ENCODE results near the gene SLC38A10.

The SLC38A10 gene

DNA sequence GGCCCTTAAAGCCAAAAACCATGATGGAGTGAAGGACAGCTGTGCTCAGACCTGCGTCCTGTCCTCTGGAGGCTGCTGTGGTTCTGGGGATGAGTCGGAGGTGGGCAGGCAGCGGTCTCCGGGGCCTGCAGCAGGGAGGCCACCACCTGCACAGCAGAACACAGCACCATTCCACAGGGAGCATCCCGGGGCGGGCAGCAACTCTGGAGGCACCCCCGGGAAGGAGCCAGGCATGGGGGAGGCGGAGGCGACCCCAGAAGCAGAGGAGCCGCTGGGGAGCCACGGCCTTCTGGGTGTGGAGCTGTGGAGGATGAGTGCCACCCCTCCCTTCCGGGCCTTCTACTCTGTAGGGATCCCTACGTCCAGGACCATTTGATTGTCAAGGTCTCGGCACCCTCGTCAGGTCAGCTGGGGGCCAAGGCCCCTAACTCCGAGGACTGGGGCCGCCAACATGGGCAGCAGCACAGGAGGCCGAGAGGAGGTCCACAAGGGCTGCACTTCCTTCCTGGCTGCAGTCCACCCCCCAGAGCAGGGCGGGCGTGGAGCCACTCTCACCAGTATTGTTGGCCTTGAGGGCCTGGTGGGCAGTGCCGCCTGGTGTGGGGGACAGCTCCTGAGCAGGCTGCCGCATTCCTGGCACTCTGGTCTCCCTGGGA is 96.2 kb downstream of the SLC38A10 start:
- Histone ChIP-seq H3K4me3 (ENCODE audit: low read length) (no peak overlapping the region), H3K79me2 (ENCODE audit: control insufficient read depth, low read length) (no peaks in the 10 kb centered on the region), H3K27me3 (ENCODE audit: control insufficient read depth, low read length) (no peaks in the 10 kb centered on the region), H3K9me2 (replicated peaks; ENCODE audit: control insufficient read depth, low read length) (no peaks in the 10 kb centered on the region), H3F3A (ENCODE audit: control insufficient read depth, insufficient read depth) (no peaks in the 10 kb centered on the region), H3K4me2 (ENCODE audit: low read length) (no peak overlapping the region), H3K4me1 (ENCODE audit: control insufficient read depth, low read length) (peaks cover 6% of the 10 kb centered on the region), H4K20me1 (ENCODE audit: control insufficient read depth, insufficient read depth, low read depth, low read length) (no peaks in the 10 kb centered on the region), H3K9me3 (ENCODE audit: control insufficient read depth, insufficient read depth, low read length) (no peaks in the 10 kb centered on the region), H3K27ac (ENCODE audit: low read depth, low read length) (no peak overlapping the region), H3K36me3 (ENCODE audit: control insufficient read depth, low read length) (no peaks in the 10 kb centered on the region)
- TF ChIP-seq EZH2phosphoT487 (IDR thresholded peaks at IDR 0.05; ENCODE audit: borderline replicate concordance, low read length), result no peak
- TF ChIP-seq, protein P1, sequence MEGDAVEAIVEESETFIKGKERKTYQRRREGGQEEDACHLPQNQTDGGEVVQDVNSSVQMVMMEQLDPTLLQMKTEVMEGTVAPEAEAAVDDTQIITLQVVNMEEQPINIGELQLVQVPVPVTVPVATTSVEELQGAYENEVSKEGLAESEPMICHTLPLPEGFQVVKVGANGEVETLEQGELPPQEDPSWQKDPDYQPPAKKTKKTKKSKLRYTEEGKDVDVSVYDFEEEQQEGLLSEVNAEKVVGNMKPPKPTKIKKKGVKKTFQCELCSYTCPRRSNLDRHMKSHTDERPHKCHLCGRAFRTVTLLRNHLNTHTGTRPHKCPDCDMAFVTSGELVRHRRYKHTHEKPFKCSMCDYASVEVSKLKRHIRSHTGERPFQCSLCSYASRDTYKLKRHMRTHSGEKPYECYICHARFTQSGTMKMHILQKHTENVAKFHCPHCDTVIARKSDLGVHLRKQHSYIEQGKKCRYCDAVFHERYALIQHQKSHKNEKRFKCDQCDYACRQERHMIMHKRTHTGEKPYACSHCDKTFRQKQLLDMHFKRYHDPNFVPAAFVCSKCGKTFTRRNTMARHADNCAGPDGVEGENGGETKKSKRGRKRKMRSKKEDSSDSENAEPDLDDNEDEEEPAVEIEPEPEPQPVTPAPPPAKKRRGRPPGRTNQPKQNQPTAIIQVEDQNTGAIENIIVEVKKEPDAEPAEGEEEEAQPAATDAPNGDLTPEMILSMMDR (IDR thresholded peaks at IDR 0.05; ENCODE audit: low read depth, low read length, poor library complexity, severe bottlenecking), result no peak

DNA sequence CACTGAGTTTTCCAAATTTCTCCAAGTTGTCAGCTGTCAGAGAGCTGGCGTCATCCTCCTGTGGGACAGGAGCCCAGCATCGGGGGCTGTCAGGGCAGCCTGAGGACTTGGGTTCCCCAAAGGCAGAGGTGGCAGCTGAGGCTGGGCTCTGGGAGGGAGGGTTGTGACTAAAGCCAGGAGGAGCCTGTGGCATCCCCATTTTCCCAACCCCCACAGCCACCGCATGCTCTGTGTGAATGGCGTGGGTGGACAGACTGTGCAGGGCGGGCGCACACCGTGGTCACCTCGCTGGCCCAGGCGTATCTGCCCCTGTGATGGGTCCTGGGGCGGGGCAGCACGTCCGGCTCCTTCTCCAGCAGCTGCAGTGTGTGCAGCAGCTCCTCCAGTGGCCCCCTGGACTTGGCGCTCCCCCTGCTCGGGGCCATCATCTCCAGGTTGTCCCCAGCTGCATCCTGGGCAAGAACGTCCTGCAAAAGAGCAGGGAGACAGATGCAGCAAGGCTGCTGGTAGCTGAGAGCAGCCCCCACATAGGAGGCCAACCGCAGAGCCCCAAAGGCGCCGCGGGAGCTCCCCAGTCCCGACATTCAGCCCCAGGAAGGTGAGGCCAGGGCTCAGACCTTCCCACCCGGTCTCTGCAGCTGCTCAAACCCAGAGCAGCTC is 97.1 kb downstream of the SLC38A10 start:
- TF ChIP-seq, protein P1 (IDR thresholded peaks at IDR 0.05; ENCODE audit: low read depth, low read length, poor library complexity, severe bottlenecking), result no peak
- TF ChIP-seq EZH2phosphoT487 (IDR thresholded peaks at IDR 0.05; ENCODE audit: borderline replicate concordance, low read length), result no peak
- Histone ChIP-seq H3K9me3 (ENCODE audit: control insufficient read depth, insufficient read depth, low read length) (no peaks in the 10 kb centered on the region), H4K20me1 (ENCODE audit: control insufficient read depth, insufficient read depth, low read depth, low read length) (no peaks in the 10 kb centered on the region), H3K4me1 (ENCODE audit: control insufficient read depth, low read length) (peaks cover 6% of the 10 kb centered on the region), H3K27me3 (ENCODE audit: control insufficient read depth, low read length) (no peaks in the 10 kb centered on the region), H3K9me2 (replicated peaks; ENCODE audit: control insufficient read depth, low read length) (no peaks in the 10 kb centered on the region), H3K4me3 (ENCODE audit: low read length) (no peak overlapping the region), H3K79me2 (ENCODE audit: control insufficient read depth, low read length) (no peaks in the 10 kb centered on the region), H3K27ac (ENCODE audit: low read depth, low read length) (no peak overlapping the region), H3F3A (ENCODE audit: control insufficient read depth, insufficient read depth) (no peaks in the 10 kb centered on the region), H3K36me3 (ENCODE audit: control insufficient read depth, low read length) (no peaks in the 10 kb centered on the region), H3K4me2 (ENCODE audit: low read length) (no peak overlapping the region)

DNA sequence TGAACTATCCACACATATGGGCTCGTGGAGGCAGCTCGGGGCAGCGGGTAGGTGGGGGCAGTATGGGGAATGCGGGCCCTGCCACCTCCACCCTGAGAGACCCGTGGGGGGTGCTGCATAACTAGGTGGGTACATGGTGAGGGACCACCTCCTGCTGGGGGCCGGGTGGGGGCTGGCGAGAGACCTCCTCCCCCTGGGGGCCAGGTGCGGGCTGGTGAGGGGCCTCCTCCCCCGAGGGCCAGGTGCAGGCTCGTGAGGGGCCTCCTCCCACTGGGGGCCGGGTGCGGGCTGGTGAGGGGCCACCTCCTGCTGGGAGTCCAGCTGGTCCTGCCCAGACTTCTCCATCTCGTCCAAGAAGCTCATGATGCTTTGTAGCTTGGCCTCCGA is 97.7 kb downstream of the SLC38A10 start:
- no peak overlapping the region for H3K27ac ChIP-seq (ENCODE audit: low read depth, low read length)
- H3K9me3 ChIP-seq (ENCODE audit: control insufficient read depth, insufficient read depth, low read length), result no peaks in the 10 kb centered on the region
- no peaks in the 10 kb centered on the region for H4K20me1 ChIP-seq (ENCODE audit: control insufficient read depth, insufficient read depth, low read depth, low read length)
- H3K4me2 ChIP-seq (ENCODE audit: low read length), result no peak overlapping the region
- no peaks in the 10 kb centered on the region for H3K9me2 ChIP-seq (replicated peaks; ENCODE audit: control insufficient read depth, low read length)
- no peaks in the 10 kb centered on the region for H3F3A ChIP-seq (ENCODE audit: control insufficient read depth, insufficient read depth)
- H3K4me1 ChIP-seq (ENCODE audit: control insufficient read depth, low read length), result peaks cover 6% of the 10 kb centered on the region
- H3K27me3 ChIP-seq (ENCODE audit: control insufficient read depth, low read length), result no peaks in the 10 kb centered on the region
- H3K36me3 ChIP-seq (ENCODE audit: control insufficient read depth, low read length), result no peaks in the 10 kb centered on the region
- H3K4me3 ChIP-seq (ENCODE audit: low read length), result no peak overlapping the region
- TF ChIP-seq, protein P1 (IDR thresholded peaks at IDR 0.05; ENCODE audit: low read depth, low read length, poor library complexity, severe bottlenecking), result no peak
- no peak for TF ChIP-seq EZH2phosphoT487 (IDR thresholded peaks at IDR 0.05; ENCODE audit: borderline replicate concordance, low read length)
- H3K79me2 ChIP-seq (ENCODE audit: control insufficient read depth, low read length), result no peaks in the 10 kb centered on the region
